Spleen (tissue), 7 donors: Measurements from ENCODE around the gene TMIGD2.

Experiments used
- CTCF ChIP-seq, 11 experiments: fragments of 200-600 bp in 7 of 11; fragments of 450-650 bp in 4 of 11; sonication (generic) in 4 of 11; IDR thresholded peaks in 8 of 11; conservative IDR thresholded peaks in 3 of 11; 1 replicate in 7 of 11; 2 replicates in 4 of 11; pipeline versions ENCODE4 v1.4.0 to v1.8.0; 2016 to 2021; ENCODE audit warnings: antibody characterized with exemption in 11 of 11, inconsistent platforms in 4 of 11, mild to moderate bottlenecking in 1 of 11
- POLR2A ChIP-seq, 3 donors: fragments of 450-650 bp; IDR thresholded peaks; one replicate each; pipeline ENCODE4 v1.5.1; 2017; ENCODE audit warnings: antibody characterized with exemption in 3 of 3, mild to moderate bottlenecking in 1 of 3
- POLR2AphosphoS5 ChIP-seq, 3 donors: sonication (generic); formaldehyde crosslinking; IDR thresholded peaks; one replicate each; pipeline ENCODE4 v1.5.1; 2017; ENCODE audit warnings: antibody characterized with exemption in 3 of 3
- donor health status: DM: no; HTN: no; CAD: no; lungs with moderate emphysema.
- donor health status: DM: no; HTN: no; CAD: no.
- donor health status: DM: no; HTN: no; CAD: no.

- TF ChIP-seq POLR2A (IDR thresholded peaks at IDR 0.05) (no peak), CTCF (IDR thresholded peaks at IDR 0.05 in 8 of 11, conservative IDR thresholded peaks at IDR 0.05 in 3 of 11) (no peak), POLR2AphosphoS5 (IDR thresholded peaks at IDR 0.05) (no peak)
Measured at GRCh38 chr19:4327252-4327876, 25.2 kb upstream of the TMIGD2 start.
